ENCODE results near the gene DLST.

The DLST gene

GRCh38 chr14:74852922-74853530 is 28.7 kb upstream of the DLST start:
- TF ChIP-seq CTCF (IDR thresholded peaks at IDR 0.05; ENCODE audit: low read depth, low read length) = no peak
- DNase-seq (ENCODE audit: low read depth in 2 of 2) = peak; percentile 57 to 67
- H3K4me3 ChIP-seq (replicated peaks in 1 of 2; ENCODE audit: low read depth in 2 of 2, low read length in 2 of 2) = no peak overlapping the region

- DNase-seq (ENCODE audit: low read depth in 2 of 2) = no peak
- no peak for TF ChIP-seq CTCF (IDR thresholded peaks at IDR 0.05; ENCODE audit: low read depth, low read length)
- H3K4me3 ChIP-seq (replicated peaks in 1 of 2; ENCODE audit: low read depth in 2 of 2, low read length in 2 of 2) = no peak overlapping the region
Observed at GRCh38 chr14:74853581-74853980, 28.1 kb upstream of the DLST start.

DNA sequence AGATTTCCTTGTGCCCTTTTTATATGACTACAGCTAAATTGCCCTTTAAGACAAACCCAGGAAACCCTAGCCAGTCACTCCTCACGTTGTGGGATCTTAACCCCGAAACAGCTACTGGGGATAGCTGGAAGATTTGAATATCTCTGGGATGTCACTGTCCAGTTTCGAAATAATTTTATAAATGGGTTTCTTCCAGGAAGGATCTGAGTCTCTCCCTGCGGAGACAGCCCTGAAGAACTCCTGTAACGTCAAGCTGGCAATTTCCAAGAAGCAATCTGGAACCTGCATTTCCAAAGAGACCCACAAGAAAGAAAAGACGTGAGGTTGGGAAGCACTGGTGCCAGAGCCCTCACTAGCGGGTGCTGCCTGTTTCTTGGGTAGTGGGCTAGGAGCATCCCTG is 26.7 kb upstream of the DLST start:
- TF ChIP-seq CTCF (IDR thresholded peaks at IDR 0.05; ENCODE audit: low read depth, low read length) = no peak
- DNase-seq (ENCODE audit: low read depth in 2 of 2) = no peak
- H3K4me3 ChIP-seq (replicated peaks in 1 of 2; ENCODE audit: low read depth in 2 of 2, low read length in 2 of 2) = no peak overlapping the region

DNA sequence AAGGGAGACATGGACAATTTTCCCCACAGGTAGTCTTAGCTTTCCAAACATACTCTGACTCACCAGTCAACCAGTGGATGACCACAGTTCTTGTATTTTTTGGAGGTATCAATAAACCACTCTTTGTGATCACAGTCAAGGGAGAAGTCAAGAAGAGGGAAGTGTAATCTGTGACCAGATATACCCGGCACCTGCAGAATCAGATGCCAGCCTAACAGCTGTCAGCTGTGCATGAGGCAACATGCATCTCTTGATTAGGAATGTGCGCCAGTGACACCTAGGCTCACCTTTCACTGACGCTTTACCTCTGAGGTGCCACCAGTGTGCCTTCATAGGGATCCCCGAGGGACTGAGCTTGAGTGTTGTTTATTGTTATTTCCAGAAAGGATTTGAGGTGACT is 25.8 kb upstream of the DLST start:
- DNase-seq (ENCODE audit: low read depth in 2 of 2) = no peak

DNA sequence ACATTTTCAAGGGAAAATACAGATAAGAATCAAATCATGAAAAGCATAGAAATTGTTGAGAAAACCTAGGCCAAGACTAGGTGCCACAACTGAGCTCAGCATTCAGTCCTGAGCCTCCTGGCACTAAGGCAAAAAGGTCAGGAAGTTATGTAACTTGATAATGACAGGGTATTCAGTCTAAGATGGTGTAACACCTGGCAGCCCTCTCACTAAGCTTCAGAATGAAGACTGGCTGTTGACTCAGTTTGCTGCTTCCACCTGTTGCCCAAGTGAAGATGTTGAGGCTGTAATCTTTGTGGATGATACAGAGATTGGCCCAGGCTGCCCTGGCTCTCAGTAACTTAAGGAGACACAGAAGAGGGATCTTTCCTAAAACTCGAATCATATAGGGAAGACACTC is 25.4 kb upstream of the DLST start:
- H3K4me3 ChIP-seq (replicated peaks in 1 of 2; ENCODE audit: low read depth in 2 of 2, low read length in 2 of 2) = no peak overlapping the region
- no peak for TF ChIP-seq CTCF (IDR thresholded peaks at IDR 0.05; ENCODE audit: low read depth, low read length)
- no peak for DNase-seq (ENCODE audit: low read depth in 2 of 2)

More for the DNA sequence above, 25.8 kb upstream of the DLST start:
- no peak overlapping the region for H3K4me3 ChIP-seq (replicated peaks in 1 of 2; ENCODE audit: low read depth in 2 of 2, low read length in 2 of 2)
- no peak for TF ChIP-seq CTCF (IDR thresholded peaks at IDR 0.05; ENCODE audit: low read depth, low read length)

GRCh38 chr14:74858022-74858421 is 23.7 kb upstream of the DLST start:
- no peak overlapping the region for H3K4me3 ChIP-seq (replicated peaks in 1 of 2; ENCODE audit: low read depth in 2 of 2, low read length in 2 of 2)
- DNase-seq (ENCODE audit: low read depth in 2 of 2) = no peak
- no peak for TF ChIP-seq CTCF (IDR thresholded peaks at IDR 0.05; ENCODE audit: low read depth, low read length)

Data from cardiac fibroblast (primary cell).